Skin of body (tissue), 2 donors: ENCODE data around the gene C12orf57. TPM values are rescaled to one million over a fixed set of nuclear protein-coding genes. Genes with fewer than 3 reads are reported as not detected.
"Not testable (repeated sequence)": the region's sequence is repeated elsewhere in the genome, so short reads cannot be mapped to it uniquely, and the experiment has no call there.

ENCODE experiments used
- DNase-seq: peaks from one replicate; lab custom pipeline; 2025; lab: John Stamatoyannopoulos, UW
- total RNA-seq: library from RNA; depleted of rRNA; stranded (reverse); fragments of >200 nt; gene quantifications from one replicate; pipeline ENCODE4 v1.2.3, GENCODE V29; 2014

C12orf57 gene
- total RNA-seq = 130 TPM

- DNase-seq = peak; percentile 98
Observed at GRCh38 chr12:6943722-6944380, at the start of gene C12orf57, which contains the start of gene RNU7-1. Gene C12orf57, plus strand, starts transcription at chr12:6944022. Its CDS starts 100 bp downstream, at chr12:6944122. Gene RNU7-1, plus strand, starts transcription at chr12:6943816.

- no peak for DNase-seq
Observed at GRCh38 chr12:6894321-6894720, 49.5 kb upstream of the C12orf57 start.

- DNase-seq = no peak
Observed at GRCh38 chr12:6896846-6897435, 46.9 kb upstream of the C12orf57 start.

- DNase-seq = no peak
Observed at GRCh38 chr12:6899427-6899826, 44.4 kb upstream of the C12orf57 start.

GRCh38 chr12:6899837-6900519 is 43.8 kb upstream of the C12orf57 start:
- no peak for DNase-seq

GRCh38 chr12:6902448-6902847 is 41.4 kb upstream of the C12orf57 start:
- DNase-seq = no peak

- DNase-seq = no peak
Observed at GRCh38 chr12:6903722-6904121, 40.1 kb upstream of the C12orf57 start.

GRCh38 chr12:6904280-6905276 is 39.2 kb upstream of the C12orf57 start, which contains the start of gene LRRC23:
Gene LRRC23, plus strand, starts transcription at chr12:6904822. Its CDS starts 812 bp downstream, at chr12:6905634.
- DNase-seq = peak; percentile 95

GRCh38 chr12:6905414-6906040 is 38.3 kb upstream of the C12orf57 start:
- no peak for DNase-seq

- not testable (repeated sequence) for DNase-seq
Observed at GRCh38 chr12:6908141-6908540, 35.7 kb upstream of the C12orf57 start.

GRCh38 chr12:6909421-6910145 is 34.2 kb upstream of the C12orf57 start:
- DNase-seq = no peak

- DNase-seq = no peak
Observed at GRCh38 chr12:6912164-6912935, 31.5 kb upstream of the C12orf57 start.

GRCh38 chr12:6914246-6914946 is 29.4 kb upstream of the C12orf57 start, which contains the start of gene ENO2:
Gene ENO2, plus strand, starts transcription at chr12:6914580. Its CDS starts 1,253 bp downstream, at chr12:6915833.
- peak; percentile 58 for DNase-seq

- no peak for DNase-seq
Observed at GRCh38 chr12:6914947-6915788, 28.7 kb upstream of the C12orf57 start.

GRCh38 chr12:6915789-6916285 is 28.0 kb upstream of the C12orf57 start:
- no peak for DNase-seq

- DNase-seq = no peak
Observed at GRCh38 chr12:6916426-6917200, 27.2 kb upstream of the C12orf57 start.
